HepG2 (cell line): Measurements from ENCODE around the gene FRMD8. TPM values are rescaled to one million over a fixed set of nuclear protein-coding genes. Genes with fewer than 3 reads are reported as not detected.

Experiments
- GABPB1 ChIP-seq: IDR thresholded peaks from 2 replicates; pipeline ENCODE4 v1.6.1; 2016; ENCODE audit warnings: mild to moderate bottlenecking, missing genetic modification reagents, moderate library complexity, missing compliant biosample characterization
- SETDB1 ChIP-seq: sonication (generic); formaldehyde crosslinking; IDR thresholded peaks from 2 replicates; pipeline ENCODE4 v1.5.1; 2020; ENCODE audit warnings: missing genetic modification reagents, mild to moderate bottlenecking, borderline replicate concordance
- ZNF230 ChIP-seq: sonication (generic); formaldehyde crosslinking; IDR thresholded peaks from 2 replicates; pipeline ENCODE4 v1.4.0; 2020; ENCODE audit warnings: mild to moderate bottlenecking, missing genetic modification reagents
- polyA plus RNA-seq, 8 experiments: library from polyadenylated mRNA; depleted of rRNA in 3 of 8; stranded (reverse) in 7 of 8; unstranded in 1 of 8; fragments of >200 nt; fragmentation: Illumina TruSeq in 4 of 8; extraction: Trizol in 4 of 8; gene quantifications; 2 replicates each; pipeline versions ENCODE4 v1.2.1 to v1.2.3, GENCODE V29; 2011 to 2016; ENCODE audit warnings: low read depth in 4 of 8, missing spikeins in 1 of 8, mixed read lengths in 1 of 8; ENCODE audit not compliant: insufficient read depth in 1 of 8
- total RNA-seq, 5 experiments: library from RNA; depleted of rRNA; stranded (reverse); fragments of >200 nt; fragmentation: Illumina TruSeq; extraction: Trizol; gene quantifications; 2 replicates each; pipeline ENCODE4 v1.2.3, GENCODE V29; 2016; ENCODE audit warnings: low read depth in 1 of 5
- TF ChIP-seq, protein P1 (sequence below): sonication (generic); formaldehyde crosslinking; IDR thresholded peaks from 2 replicates; pipeline ENCODE4 v1.4.0; 2020; ENCODE audit warnings: mild to moderate bottlenecking, missing genetic modification reagents
- TF ChIP-seq, protein P2 (sequence below): sonication (generic); formaldehyde crosslinking; IDR thresholded peaks from 2 replicates; pipeline ENCODE4 v1.8.1; 2023; ENCODE audit warnings: mild to moderate bottlenecking, inconsistent platforms, moderate library complexity, missing genetic modification reagents, borderline replicate concordance

Gene FRMD8
- total and polyA plus RNA-seq, 2 of the 13 experiments (the other 11 are each of a cell fraction or from before 2014, with no cell fraction given): 5.8 to 20.6 TPM

DNA sequence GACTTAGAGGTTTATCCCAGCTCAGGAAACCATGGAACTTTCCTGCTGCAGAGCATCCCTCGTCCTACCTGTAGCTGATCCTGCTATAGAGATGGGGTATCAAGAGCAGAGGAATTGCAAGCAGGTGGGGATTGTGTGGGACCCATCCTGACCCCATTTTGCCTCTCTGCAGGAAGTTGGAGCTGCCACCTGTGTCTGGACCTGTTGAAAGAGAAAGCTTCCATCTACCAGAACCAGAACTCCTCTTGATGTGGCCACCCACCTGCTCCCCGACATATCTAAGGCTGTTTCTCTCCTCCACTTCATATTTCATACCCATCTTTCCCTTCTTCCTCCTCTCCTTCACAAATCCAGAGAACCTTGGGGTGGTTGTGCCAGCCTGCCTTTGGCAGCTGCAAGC is 34.9 kb upstream of the FRMD8 start (continued):
- TF ChIP-seq, protein P1, sequence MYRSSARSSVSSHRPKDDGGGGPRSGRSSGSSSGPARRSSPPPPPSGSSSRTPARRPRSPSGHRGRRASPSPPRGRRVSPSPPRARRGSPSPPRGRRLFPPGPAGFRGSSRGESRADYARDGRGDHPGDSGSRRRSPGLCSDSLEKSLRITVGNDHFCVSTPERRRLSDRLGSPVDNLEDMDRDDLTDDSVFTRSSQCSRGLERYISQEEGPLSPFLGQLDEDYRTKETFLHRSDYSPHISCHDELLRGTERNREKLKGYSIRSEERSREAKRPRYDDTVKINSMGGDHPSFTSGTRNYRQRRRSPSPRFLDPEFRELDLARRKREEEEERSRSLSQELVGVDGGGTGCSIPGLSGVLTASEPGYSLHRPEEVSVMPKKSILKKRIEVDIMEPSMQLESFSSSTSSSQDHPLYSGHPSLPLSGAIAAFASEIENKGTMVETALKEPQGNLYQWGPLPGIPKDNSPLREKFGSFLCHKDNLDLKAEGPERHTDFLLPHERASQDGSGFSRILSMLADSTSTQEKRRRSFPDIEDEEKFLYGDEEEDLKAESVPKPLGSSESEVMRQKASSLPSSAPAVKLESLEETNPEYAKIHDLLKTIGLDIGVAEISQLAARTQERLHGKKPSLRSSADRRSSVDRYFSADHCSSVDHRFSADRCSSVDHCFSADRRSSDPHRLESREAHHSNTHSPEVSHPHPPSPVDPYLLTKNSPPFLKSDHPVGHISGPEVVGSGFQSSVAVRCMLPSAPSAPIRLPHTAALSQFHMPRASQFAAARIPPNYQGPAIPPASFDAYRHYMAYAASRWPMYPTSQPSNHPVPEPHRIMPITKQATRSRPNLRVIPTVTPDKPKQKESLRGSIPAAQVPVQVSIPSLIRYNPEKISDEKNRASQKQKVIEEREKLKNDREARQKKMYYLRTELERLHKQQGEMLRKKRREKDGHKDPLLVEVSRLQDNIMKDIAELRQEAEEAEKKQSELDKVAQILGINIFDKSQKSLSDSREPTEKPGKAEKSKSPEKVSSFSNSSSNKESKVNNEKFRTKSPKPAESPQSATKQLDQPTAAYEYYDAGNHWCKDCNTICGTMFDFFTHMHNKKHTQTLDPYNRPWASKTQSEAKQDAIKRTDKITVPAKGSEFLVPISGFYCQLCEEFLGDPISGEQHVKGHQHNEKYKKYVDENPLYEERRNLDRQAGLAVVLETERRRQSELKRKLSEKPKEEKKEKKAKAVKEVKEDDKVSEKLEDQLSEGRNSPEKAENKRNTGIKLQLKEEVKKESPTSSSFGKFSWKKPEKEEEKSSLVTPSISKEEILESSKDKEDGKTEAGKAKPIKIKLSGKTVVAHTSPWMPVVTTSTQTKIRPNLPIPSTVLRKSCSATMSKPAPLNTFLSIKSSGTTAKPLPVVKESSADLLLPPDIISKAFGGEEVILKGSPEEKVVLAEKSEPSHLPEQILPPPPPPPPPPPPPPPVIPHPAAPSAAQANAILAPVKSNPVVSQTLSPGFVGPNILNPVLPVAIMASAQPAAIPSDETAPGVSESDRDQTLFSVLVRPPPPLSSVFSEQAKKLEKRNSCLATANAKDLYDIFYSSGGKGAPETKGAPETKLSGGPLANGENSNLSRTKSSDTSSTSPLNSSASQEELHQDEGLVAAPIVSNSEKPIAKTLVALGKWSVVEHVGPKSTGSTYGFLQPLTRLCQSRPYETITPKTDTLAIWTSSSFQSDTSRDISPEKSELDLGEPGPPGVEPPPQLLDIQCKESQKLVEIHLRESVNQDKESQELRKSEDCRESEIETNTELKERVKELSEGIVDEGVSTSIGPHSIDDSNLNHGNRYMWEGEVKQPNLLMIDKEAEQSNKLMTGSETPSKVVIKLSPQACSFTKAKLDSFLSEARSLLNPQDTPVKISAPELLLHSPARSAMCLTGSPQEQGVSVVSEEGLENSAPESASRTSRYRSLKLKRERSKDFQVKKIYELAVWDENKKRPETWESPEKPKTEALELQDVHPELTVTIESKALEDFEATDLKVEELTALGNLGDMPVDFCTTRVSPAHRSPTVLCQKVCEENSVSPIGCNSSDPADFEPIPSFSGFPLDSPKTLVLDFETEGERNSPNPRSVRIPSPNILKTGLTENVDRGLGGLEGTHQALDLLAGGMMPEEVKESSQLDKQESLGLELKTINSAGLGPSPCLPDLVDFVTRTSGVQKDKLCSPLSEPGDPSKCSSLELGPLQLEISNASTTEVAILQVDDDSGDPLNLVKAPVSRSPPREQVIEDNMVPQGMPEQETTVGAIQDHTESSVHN: no peak
- TF ChIP-seq, protein P2, sequence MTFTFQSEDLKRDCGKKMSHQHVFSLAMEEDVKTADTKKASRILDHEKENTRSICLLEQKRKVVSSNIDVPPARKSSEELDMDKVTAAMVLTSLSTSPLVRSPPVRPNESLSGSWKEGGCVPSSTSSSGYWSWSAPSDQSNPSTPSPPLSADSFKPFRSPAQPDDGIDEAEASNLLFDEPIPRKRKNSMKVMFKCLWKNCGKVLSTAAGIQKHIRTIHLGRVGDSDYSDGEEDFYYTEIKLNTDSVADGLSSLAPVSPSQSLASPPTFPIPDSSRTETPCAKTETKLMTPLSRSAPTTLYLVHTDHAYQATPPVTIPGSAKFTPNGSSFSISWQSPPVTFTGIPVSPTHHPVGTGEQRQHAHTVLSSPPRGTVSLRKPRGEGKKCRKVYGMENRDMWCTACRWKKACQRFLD (CRISPR knock-in tag): no peak
- TF ChIP-seq SETDB1 (no peak), GABPB1 (no peak), ZNF230 (CRISPR knock-in tag) (no peak)
